H4 (cell line): ENCODE measurements around the gene FBXW7. TPM values are rescaled to one million over a fixed set of nuclear protein-coding genes. Genes with fewer than 3 reads are reported as not detected.

Experiments
- DNase-seq: peaks from one replicate; pipeline ENCODE4 v3.0.0-alpha.2; 2015; ENCODE audit warnings: low spot score
- total RNA-seq: library from RNA; depleted of rRNA; stranded (reverse); fragments of >200 nt; shearing (Covaris generic); gene quantifications from 2 replicates; pipeline ENCODE4 v1.2.3, GENCODE V29; 2014; rRNA removed

Gene FBXW7
- total RNA-seq, 1 experiment from 2014 or later, result 17.9 TPM

GRCh38 chr4:152290366-152290921, 245.4 kb downstream of the FBXW7 start:
- DNase-seq, result no peak

GRCh38 chr4:152289941-152290340, 246.0 kb downstream of the FBXW7 start:
- no peak for DNase-seq

GRCh38 chr4:152289541-152289940, 246.4 kb downstream of the FBXW7 start:
- DNase-seq, result no peak

DNA sequence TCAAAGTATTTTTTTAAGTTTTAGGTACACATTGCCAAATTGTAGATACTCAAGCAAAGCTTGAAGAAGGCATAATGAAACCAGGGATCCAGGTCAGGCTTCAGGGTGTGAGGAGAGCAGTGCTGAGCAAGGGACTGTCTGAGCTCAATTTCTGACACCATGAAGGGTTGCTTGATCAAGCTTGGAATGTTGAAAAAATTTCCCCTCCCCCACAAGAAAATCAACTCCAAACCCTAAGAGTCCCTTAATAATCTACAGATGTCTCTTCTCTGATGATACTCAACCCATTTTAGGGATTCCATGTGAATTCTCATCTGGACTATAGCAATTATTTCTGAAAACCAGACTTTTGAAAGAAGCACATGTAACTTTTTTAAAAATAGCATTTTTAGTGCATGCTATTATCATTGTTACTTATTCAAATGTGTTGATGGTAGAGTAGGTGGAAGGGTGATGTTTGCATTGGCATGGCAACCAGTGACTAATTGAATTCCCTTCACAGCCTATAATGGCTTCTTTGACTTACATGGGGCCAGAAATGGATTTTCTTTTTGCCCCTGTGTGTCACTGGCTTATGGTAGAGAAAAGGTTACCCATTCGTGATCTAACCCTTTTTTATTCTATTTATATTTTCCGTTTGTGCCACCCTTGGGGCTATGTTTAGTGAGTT, 252.0 kb downstream of the FBXW7 start:
- DNase-seq, result no peak

GRCh38 chr4:152281822-152282221, 254.1 kb downstream of the FBXW7 start:
- no peak for DNase-seq

DNA sequence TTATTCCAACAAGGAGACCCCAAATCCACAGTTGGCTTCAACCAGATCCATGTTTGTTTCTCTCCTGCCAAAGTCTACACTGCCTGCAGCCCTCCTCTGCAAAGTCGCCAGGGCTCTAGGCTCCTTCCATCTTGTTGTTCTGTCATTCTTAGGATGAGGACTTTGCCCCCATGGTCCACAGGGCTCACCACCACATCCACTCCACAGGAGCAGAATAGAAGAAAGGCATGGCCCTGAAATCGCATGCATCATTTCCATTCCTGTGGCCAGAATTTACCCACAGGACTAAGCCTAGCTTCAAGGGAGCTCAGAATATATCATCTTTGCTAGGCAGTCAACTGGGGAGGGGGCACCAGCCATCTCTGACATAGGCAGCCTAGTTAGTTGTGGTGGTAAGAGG, 254.7 kb downstream of the FBXW7 start:
- DNase-seq, result no peak

DNA sequence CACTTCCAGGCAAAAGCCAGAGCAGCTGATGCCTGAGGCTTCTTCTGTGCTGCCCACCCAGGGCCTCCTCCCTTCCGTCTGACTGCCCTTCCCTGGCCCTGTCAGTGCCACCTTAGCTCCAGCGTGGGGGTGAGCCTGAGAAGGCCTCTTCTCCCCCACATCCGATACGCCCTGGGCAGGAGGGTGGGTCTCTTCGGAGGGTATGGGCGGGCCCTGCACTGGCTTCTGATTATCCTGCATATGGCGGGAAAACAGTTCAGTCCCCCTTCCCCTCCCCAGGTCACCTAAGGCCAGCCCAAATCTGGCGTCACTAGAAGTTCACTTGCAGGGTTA, 256.7 kb downstream of the FBXW7 start:
- DNase-seq, result no peak

DNA sequence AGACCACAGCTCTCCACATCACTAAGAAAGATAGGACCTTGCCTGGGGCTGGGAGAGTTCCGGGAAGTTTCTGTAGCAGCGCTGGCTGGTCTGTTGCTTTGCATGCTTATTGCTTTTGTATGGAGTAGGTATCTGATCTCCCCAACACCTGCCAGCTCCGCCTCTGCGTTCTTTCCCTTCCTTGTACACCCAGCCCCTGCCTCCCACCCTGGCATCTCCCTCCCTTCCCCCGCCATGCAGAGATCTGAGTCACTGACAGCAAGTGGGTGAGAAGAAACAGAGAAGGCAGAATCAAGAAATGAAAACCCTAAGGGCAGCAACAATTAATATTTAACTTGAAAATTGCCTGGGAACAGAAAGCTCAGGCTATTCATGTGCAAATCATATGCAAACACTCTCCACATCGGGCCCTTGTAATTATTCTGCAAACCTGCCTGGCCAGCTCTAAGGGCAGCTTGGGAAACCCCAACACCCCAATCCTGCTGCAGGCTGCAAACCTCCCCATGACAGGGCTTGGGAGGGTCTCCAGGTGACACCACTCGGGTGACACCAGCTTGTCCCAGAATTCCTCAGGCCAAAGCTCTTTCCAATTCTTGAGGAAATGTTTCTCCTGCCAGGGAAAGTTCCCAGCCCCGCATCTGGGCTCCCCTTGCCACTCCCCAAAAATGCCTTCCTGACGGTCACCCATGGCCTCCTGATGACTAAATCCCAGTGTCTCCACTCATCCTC, 257.2 kb downstream of the FBXW7 start:
- DNase-seq, result no peak

DNA sequence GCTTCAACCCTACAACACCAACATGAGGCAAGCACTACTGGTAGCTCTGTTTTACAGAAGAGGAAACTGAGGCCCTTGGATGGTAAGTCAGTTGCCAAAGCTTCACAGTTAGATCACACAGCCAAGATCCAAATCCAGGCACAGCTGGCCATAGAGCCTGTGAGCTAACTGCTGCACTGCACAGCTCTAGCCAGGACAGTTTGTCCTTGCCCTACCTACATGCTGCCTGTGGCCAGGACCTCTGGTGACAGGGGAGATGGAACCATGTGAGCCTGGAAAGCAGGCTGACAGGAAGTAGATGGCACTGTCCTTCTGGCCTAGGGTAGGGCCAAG, 257.8 kb downstream of the FBXW7 start:
- DNase-seq, result no peak

DNA sequence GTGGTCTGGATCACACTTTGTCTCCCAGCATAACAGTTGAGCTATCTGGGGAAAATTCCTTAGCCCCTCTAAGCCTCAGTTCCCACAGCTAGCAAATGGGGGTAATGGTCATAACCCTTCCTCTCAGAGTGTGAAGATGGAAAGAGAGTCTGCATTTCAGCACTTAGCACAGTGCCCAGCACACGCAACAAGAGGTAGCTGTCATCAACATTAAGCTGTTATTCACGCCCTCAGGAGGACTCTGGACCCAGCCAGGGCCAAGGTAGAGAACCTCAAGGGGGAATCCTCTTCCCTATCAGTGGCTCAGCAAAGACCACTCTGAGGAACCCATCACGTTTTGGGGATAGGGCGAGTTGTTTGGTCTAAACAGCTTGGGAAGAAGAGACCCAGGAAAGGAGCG, 258.6 kb downstream of the FBXW7 start:
- no peak for DNase-seq

DNA sequence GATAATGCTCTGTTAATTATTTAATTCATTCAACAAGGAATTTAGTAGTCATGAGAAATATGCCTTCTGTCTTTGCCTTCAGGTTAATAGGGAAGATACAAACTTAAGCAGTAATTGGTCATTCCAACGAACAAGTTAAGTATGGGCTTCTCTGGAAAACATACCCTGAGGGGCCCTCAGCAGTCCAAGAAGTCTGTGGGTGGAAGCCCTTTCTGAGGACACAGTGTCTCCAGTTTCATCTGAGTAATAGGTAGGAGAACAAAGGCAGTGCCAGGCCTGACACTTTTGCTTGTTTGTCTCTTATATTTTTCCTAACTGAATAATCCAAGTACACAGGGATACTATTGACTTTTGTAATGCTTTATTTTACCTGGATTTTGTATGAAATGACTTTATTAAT, 262.5 kb downstream of the FBXW7 start:
- DNase-seq, result no peak

Other genes starting within 250 kb of the FBXW7 start
- 0.99 and 1.3 TPM in 2 replicates for gene TMEM154, start 143.9 kb upstream of the FBXW7 start, total RNA-seq
- 0.16 and 0.60 TPM in 2 replicates for gene TIGD4, start 243.6 kb upstream of the FBXW7 start, total RNA-seq
- gene ARFIP1, start 243.9 kb upstream of the FBXW7 start, total RNA-seq, result 39.9 and 58.4 TPM in 2 replicates